HG03342 (cell line): ENCODE measurements around the gene AFMID.

Experiments
- ATAC-seq: cut with Tn5 transposase; IDR thresholded peaks from one replicate; pipeline ENCODE4 v1.9.1; 2021; ENCODE audit warnings: mild to moderate bottlenecking, moderate library complexity; ENCODE audit not compliant: unreplicated experiment

The AFMID gene

DNA sequence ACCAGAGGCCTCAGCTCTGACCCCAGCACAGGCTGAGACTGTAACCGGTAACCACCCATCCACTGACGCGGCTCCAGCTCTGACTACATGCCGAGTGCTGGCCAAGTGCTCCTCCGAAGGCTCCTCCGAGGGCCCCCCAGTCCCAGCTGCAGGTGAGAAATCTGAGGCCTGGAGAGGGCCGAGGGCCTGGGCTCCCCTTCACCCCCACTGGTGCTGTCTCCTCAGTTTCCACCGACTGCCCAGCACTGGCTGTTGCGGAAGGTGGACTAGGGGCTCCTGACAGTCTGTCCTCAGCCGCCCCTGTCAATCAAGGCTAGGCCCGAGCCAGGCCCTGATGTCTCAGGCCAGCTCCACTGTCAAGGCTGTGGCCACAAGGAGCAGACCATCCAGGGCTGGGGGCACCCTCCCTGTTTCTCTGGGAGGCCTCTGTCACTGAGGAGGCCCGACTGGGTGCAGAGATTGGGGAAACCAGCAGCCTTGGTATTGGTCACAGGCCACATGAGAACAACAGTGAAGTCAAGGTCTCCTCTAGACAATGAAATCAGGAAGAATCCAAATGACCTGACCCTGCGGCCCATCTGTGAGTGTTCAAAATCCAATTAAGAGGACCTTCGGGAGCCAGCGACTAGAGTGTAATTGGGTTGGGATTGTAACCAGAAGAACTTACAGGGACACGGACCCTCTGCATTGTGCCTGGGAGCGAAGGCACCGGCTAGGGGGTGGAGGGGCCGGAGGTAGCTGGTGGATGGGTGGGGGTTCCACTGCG, 49.4 kb downstream of the AFMID start:
- ATAC-seq, result no peak

- ATAC-seq, result no peak
Measured at GRCh38 chr17:78237401-78238012, 50.3 kb downstream of the AFMID start.

- ATAC-seq, result no peak
Measured at GRCh38 chr17:78238823-78239488, 51.8 kb downstream of the AFMID start.

DNA sequence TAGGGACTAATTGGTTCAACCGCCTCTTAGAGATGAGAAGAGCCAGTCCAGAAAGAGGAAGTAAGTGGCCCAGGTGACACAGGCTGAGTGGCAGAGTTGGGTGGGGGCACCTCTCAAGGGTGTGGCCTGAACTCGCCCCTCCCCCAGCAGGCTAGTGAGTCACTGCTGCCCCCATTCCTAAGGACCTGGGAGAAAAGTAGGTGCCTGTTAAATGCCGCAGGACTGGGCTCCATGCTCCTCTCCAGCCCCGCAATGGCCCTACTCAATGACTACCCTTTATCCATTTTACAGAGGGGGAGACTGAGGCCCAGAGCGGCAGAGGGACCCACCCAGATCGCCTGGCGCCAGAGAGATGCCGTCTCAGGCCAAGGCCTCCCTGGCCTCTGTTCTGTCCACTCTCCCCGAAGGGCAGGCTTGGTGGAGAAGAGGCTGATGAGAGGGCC, 52.3 kb downstream of the AFMID start:
- no peak for ATAC-seq

DNA sequence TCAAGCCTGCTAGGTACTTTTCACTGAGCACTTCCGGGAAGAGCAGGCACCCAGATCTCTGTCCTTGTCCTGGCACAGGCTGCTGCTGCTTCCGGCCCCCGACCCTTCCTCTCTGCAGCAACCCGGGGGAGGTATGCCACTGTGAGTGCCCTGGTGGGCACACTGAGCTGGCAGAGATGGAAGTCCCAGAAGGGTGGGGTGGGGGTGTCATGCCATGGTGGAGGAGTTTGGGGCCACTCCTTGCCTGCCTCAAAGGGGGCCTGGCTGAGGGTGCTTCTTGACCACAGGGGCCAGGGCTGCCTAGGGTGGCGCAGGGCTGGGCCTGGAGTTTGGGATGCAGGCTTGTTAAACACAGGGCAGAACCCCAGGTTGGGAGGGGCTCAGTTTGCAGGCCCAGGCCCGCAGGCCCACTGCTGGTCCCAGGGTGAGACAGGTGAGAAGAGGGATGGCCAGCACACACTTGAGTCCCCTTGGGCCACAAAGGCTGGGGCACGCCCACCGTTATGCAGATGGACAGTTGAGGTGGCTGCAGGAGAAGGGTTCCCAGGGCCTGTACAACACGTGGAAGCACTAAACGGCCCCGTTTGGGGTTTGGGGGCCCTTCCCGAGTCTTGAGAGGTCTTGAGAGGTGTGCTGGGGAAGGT, 53.0 kb downstream of the AFMID start:
- ATAC-seq, result no peak

GRCh38 chr17:78240839-78241238, 53.7 kb downstream of the AFMID start:
- no peak for ATAC-seq

DNA sequence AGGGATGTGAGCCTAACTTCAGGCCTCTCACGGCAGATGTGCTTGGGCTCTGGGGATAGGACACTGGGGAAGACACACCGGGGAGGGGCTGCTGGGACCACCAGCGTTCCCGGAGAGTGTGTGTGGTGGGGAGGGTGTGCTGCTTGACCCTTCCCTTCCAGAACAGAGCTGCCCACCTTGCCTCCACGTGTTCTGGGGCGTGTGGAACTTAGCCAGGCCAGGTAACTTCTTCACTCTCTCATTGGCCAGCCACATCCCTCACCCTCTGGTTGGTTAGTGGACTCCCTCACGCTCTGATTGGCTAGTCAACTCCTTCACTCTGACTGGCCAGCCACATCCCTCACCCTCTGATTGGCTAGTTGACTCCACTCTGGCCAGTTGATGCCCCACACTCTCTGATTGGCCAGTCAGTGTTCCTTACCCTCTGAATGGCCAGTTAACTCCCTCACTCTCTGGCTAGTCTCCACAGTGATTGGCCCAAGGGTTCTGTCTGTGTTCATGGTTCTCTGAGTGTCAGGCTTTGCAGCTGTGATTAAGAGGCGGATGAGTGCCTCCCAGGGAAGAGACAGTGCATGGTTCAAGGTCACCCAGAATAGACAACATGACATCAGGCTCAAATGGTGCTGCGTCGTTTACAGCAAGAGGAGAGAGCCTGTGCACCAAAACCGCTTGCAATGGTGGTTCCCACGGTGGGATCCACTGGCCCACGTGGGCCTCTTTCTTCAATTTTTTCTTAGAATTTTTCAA, 54.3 kb downstream of the AFMID start:
- no peak for ATAC-seq

GRCh38 chr17:78242024-78242742, 55.0 kb downstream of the AFMID start:
- ATAC-seq, result no peak

DNA sequence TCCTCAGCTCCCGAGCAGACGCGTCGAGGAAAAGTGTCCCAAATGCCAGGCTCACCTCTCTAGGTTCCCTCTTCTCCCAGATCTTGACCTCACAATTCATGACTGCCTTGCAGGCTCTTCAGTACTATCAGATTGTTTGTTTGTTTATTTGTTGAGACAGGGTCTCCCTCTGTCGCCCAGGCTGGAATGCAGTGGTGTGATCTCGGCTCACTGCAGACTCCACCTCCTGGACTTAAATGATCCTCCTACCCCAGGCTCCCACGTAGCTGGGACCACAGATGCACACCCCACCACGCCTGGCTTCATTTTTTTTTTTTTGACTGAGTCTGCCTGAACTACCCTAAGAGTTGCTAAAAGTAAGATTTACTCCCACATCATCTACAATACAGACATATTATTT, 60.1 kb downstream of the AFMID start:
- ATAC-seq, result no peak

- ATAC-seq, result no peak
Measured at GRCh38 chr17:78248051-78248914, 61.1 kb downstream of the AFMID start.

GRCh38 chr17:78249074-78249817, 62.1 kb downstream of the AFMID start:
- no peak for ATAC-seq

DNA sequence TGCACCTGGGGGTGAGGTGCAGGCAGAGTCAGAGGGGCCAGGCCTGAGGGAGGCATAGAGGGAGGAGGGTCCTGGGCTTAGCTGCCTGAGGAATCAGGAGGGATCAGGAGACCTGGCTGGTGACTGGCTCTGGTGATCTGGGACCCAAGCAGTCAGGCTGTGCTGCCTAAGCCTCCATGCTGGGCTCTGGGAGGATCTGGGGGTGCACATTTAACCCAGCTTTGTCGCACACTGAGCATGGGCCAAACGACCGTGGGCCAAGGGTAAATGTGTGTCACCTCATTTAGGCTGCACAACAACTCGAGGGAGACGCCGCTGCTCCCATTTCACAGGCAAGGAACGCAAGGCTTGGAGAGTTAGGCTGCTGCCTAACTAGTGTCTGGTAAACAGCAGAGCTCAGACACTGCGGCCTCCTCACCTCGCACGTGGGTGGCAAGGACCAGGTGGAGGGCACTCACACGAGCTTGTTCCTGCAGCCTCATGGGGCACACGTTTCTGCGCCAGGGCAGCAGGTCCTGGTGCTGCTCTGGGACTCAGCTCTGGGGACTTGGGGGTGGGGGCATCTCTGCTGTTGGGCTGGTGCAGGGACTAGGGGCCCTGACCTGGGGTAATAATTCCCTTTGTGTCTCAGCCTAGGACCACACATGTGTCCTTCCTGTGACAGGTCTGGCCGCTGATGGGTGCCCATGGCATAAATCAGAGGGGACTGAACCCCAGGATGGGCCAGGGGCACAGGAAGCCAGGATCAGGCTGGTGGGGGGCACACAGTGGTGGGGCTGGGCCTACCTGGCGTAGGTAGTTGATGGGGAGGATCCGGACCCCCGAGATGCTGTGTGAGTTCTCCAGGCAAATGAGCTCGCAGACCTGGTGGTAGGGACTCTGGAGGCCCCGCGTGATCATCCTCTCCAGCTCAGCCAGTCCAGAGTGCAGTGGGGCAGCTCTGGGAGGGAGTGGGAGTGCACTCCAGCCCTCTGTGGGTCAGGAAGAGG, 63.0 kb downstream of the AFMID start:
- ATAC-seq, result no peak

GRCh38 chr17:78250891-78251772, 64.0 kb downstream of the AFMID start:
- peak; percentile 67 for ATAC-seq

GRCh38 chr17:78251773-78252103, 64.6 kb downstream of the AFMID start:
- ATAC-seq, result no peak

DNA sequence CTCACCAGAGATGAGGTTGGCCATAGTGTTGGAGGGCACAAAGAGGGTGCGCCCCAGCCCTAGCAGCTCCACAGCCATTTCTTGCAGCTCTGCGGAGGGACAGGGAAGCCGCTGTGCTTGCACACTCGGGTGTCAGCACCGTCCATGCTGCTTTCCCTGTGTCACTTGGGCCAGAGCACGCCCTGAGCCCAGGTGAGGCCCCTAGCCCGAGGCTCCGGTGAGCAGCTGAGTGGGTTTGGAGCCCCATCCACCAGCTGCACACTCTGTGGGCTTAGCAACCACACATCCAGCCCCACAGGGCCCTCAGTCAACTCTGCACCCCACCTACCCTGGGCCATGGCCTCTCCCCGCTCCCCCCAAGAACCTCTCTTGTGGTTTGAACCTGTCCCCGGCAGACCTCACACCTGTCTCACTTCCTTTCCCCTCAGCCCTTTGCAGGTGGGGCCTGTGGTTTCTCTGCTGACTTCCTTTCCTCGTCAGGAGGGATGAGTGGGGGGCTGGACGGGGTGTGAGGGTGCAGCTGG, 65.0 kb downstream of the AFMID start:
- no peak for ATAC-seq
